Natural killer cell (primary cell): Measurements from ENCODE around the gene GREB1L. TPM values are rescaled to one million over a fixed set of nuclear protein-coding genes. Genes with fewer than 3 reads are reported as not detected.

Source experiments
- ATAC-seq, 3 donors: fragments of 150-1000 bp in 2 of 3; fragments of 200-7000 bp in 1 of 3; cut with Tn5 transposase; 1 replicate in 1 of 3; 2 replicates in 2 of 3; pipeline ENCODE4 v1.10.0; 2021; ENCODE audit warnings: mild to moderate bottlenecking in 2 of 3, moderate library complexity in 2 of 3
- DNase-seq, 2 donors: peaks; one replicate each; pipeline versions ENCODE4 v3.0.0 to v3.0.0-alpha.2; 2013 to 2021; ENCODE audit warnings: mixed read lengths in 1 of 2
- H3K27ac ChIP-seq: one replicate; pipeline ENCODE4 v1.5.1; 2013; ENCODE audit warnings: mild to moderate bottlenecking, low read length
- H3K27me3 ChIP-seq: one replicate; pipeline ENCODE4 v1.6.1; 2013; ENCODE audit warnings: low read length; ENCODE audit not compliant: control insufficient read depth, insufficient read depth
- H3K36me3 ChIP-seq: one replicate; pipeline ENCODE4 v1.6.1; 2013; ENCODE audit warnings: low read length; ENCODE audit not compliant: control insufficient read depth, insufficient read depth
- H3K4me1 ChIP-seq: one replicate; pipeline ENCODE4 v1.6.1; 2013; ENCODE audit warnings: low read length; ENCODE audit not compliant: control insufficient read depth, insufficient read depth
- H3K4me3 ChIP-seq: one replicate; pipeline ENCODE4 v1.5.1; 2013; ENCODE audit warnings: low read length
- H3K9me3 ChIP-seq: one replicate; pipeline ENCODE4 v1.6.1; 2013; ENCODE audit warnings: low read length; ENCODE audit not compliant: control insufficient read depth, insufficient read depth
- H3K27ac Mint-ChIP-seq, 2 donors: one replicate each; pipeline ENCODE4 v1.8.0; 2022; ENCODE audit warnings: mild to moderate bottlenecking in 2 of 2, mixed read lengths in 2 of 2, moderate library complexity in 1 of 2
- H3K27me3 Mint-ChIP-seq, 2 donors: one replicate each; pipeline ENCODE4 v1.8.0; 2022; ENCODE audit warnings: low read depth in 2 of 2, mixed read lengths in 2 of 2
- H3K36me3 Mint-ChIP-seq: one replicate; pipeline ENCODE4 v1.8.0; 2022; ENCODE audit warnings: mixed read lengths
- H3K4me1 Mint-ChIP-seq, 2 donors: one replicate each; pipeline ENCODE4 v1.8.0; 2022; ENCODE audit warnings: mixed read lengths in 2 of 2
- H3K4me3 Mint-ChIP-seq: one replicate; pipeline ENCODE4 v1.8.0; 2022; ENCODE audit warnings: mild to moderate bottlenecking, moderate library complexity, mixed read lengths
- H3K9me3 Mint-ChIP-seq, 2 donors: one replicate each; pipeline ENCODE4 v1.8.0; 2022; ENCODE audit warnings: mixed read lengths in 2 of 2
- WGBS: methylation state at CpG from one replicate; pipeline ENCODE4 v1.1.7; 2013; ENCODE audit warnings: missing lambda C conversion rate; ENCODE audit not compliant: insufficient coverage; 5-methylcytosine and 5-hydroxymethylcytosine counted together
- intact Hi-C: fragments of 100-400 bp; cut with micrococcal nuclease; formaldehyde crosslinking; loops from one replicate; pipeline ENCODE4 v1.14.2; 2022
- total RNA-seq, 4 donors: library from RNA; stranded (reverse); fragments of 120-200 nt in 1 of 4; gene quantifications; one replicate each; pipeline versions ENCODE4 v1.2.3 to v1.2.4, GENCODE V29; 2013 to 2022
- TF ChIP-seq, protein P1 (sequence below): fragments of 200-600 bp; IDR thresholded peaks from one replicate; pipeline ENCODE4 v1.8.0; 2022; ENCODE audit warnings: antibody characterized with exemption

GREB1L gene
- total RNA-seq, 3 donors from 2014 or later (not counting 1 experiment from before 2014, with no cell fraction given), result not detected

DNA sequence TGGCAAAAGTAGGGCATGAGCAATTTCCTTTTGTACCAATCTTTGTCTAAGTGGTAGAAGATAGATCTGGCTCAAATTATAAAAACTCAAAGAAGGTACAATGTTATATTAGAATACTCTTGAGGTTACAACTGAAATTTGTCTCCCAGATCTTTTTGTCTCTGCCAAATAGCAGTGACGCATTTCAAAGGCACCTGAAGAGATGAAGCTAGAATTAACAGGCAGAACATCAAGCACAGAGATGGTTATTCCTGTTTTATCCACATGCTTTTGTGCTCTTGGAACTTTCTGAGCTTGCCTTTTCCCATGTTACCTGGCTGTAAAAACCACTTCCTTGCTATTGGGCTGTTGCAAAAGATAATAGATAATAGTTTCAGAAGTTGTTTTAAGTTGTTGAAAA, 74.3 kb downstream of the GREB1L start:
- no peaks in the 10 kb centered on the region for H3K4me1 Mint-ChIP-seq
- intact Hi-C loops, result no loop called here
- no peak overlapping the region for H3K27ac Mint-ChIP-seq
- H3K27me3 Mint-ChIP-seq, result peaks cover 0 to 3% of the 10 kb centered on the region in 2 donors
- no peak overlapping the region for H3K4me3 Mint-ChIP-seq
- DNase-seq (no peak), ATAC-seq (no peak)
- H3K27me3 ChIP-seq, result no peaks in the 10 kb centered on the region
- TF ChIP-seq, protein P1, sequence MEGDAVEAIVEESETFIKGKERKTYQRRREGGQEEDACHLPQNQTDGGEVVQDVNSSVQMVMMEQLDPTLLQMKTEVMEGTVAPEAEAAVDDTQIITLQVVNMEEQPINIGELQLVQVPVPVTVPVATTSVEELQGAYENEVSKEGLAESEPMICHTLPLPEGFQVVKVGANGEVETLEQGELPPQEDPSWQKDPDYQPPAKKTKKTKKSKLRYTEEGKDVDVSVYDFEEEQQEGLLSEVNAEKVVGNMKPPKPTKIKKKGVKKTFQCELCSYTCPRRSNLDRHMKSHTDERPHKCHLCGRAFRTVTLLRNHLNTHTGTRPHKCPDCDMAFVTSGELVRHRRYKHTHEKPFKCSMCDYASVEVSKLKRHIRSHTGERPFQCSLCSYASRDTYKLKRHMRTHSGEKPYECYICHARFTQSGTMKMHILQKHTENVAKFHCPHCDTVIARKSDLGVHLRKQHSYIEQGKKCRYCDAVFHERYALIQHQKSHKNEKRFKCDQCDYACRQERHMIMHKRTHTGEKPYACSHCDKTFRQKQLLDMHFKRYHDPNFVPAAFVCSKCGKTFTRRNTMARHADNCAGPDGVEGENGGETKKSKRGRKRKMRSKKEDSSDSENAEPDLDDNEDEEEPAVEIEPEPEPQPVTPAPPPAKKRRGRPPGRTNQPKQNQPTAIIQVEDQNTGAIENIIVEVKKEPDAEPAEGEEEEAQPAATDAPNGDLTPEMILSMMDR, result no peak
- no peak overlapping the region for H3K27ac ChIP-seq
- no peaks in the 10 kb centered on the region for H3K9me3 ChIP-seq
- 90% methylated on average over 1 of the region's 1 CpG for WGBS
- H3K36me3 ChIP-seq, result no peaks in the 10 kb centered on the region
- no peaks in the 10 kb centered on the region for H3K36me3 Mint-ChIP-seq
- H3K4me1 ChIP-seq, result no peaks in the 10 kb centered on the region
- no peak overlapping the region for H3K4me3 ChIP-seq
- peaks cover 0 to 2% of the 10 kb centered on the region in 2 donors for H3K9me3 Mint-ChIP-seq

GRCh38 chr18:21321711-21322110, 79.7 kb downstream of the GREB1L start:
- intact Hi-C loops, result no loop called here
- Histone ChIP-seq H3K27me3 (no peaks in the 10 kb centered on the region), H3K4me3 (no peak overlapping the region), H3K36me3 (no peaks in the 10 kb centered on the region), H3K27ac (no peak overlapping the region), H3K4me1 (no peaks in the 10 kb centered on the region), H3K9me3 (no peaks in the 10 kb centered on the region)
- peaks cover 0 to 3% of the 10 kb centered on the region in 2 donors for H3K27me3 Mint-ChIP-seq
- H3K4me1 Mint-ChIP-seq, result no peaks in the 10 kb centered on the region
- H3K36me3 Mint-ChIP-seq, result no peaks in the 10 kb centered on the region
- H3K27ac Mint-ChIP-seq, result no peak overlapping the region
- DNase-seq (no peak), ATAC-seq (no peak)
- TF ChIP-seq, protein P1, result no peak
- no peak overlapping the region for H3K4me3 Mint-ChIP-seq
- WGBS, result 100% methylated on average over 1 of the region's 3 CpGs
- peaks cover 0 to 2% of the 10 kb centered on the region in 2 donors for H3K9me3 Mint-ChIP-seq

DNA sequence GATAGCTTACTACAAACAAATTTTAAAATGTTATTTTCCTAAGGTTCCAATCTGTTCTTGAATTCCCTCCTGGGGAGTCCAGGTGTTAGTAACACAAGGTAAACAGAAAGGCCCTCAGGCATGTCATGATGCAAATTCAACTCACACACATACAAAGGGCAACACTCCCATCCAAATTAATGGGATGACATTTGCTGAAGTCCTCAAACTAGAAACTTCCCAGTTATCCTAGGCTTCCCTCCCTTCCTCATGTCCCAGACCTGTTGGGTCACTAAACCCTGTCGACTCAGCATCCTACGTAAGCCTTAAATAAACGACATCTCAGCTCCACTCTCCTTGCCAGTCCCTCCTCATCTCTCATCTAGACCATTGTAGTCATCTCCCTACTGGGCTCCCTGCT, 85.1 kb downstream of the GREB1L start:
- Mint-ChIP-seq H3K27ac (no peak overlapping the region), H3K4me3 (no peak overlapping the region), H3K4me1 (no peaks in the 10 kb centered on the region), H3K9me3 (peaks cover 0 to 3% of the 10 kb centered on the region in 2 donors), H3K27me3 (no peaks in the 10 kb centered on the region), H3K36me3 (no peaks in the 10 kb centered on the region)
- TF ChIP-seq, protein P1, result no peak
- no peak for ATAC-seq
- DNase-seq, result no peak
- Histone ChIP-seq H3K9me3 (no peaks in the 10 kb centered on the region), H3K36me3 (no peaks in the 10 kb centered on the region), H3K27ac (no peak overlapping the region), H3K27me3 (no peaks in the 10 kb centered on the region), H3K4me3 (no peak overlapping the region), H3K4me1 (no peaks in the 10 kb centered on the region)
- 74% methylated on average over 3 of the region's 3 CpGs for WGBS
- intact Hi-C loops, result no loop called here

- TF ChIP-seq, protein P1, result no peak
- Mint-ChIP-seq H3K36me3 (no peaks in the 10 kb centered on the region), H3K27me3 (no peaks in the 10 kb centered on the region), H3K4me3 (no peak overlapping the region), H3K9me3 (peaks cover 0 to 3% of the 10 kb centered on the region in 2 donors), H3K4me1 (no peaks in the 10 kb centered on the region), H3K27ac (no peak overlapping the region)
- intact Hi-C loops, result no loop called here
- Histone ChIP-seq H3K4me1 (no peaks in the 10 kb centered on the region), H3K9me3 (no peaks in the 10 kb centered on the region), H3K36me3 (no peaks in the 10 kb centered on the region), H3K27me3 (no peaks in the 10 kb centered on the region), H3K4me3 (no peak overlapping the region), H3K27ac (no peak overlapping the region)
- no peak for DNase-seq
- ATAC-seq, result peak in 1 of 3 donors; percentile 35
- 85% methylated on average over 6 of the region's 6 CpGs for WGBS
These were observed 88.2 kb downstream of the GREB1L start for GRCh38 chr18:21330122-21330701.
